Gastrocnemius medialis (tissue), 4 donors: Measurements from ENCODE around the gene SWAP70.
"Not testable (repeated sequence)": the region's sequence is repeated elsewhere in the genome, so short reads cannot be mapped to it uniquely, and the experiment has no call there.

Source experiments
- POLR2A ChIP-seq, 2 donors: fragments of 450-650 bp; IDR thresholded peaks; one replicate each; pipeline ENCODE4 v1.6.1; 2017; ENCODE audit warnings: antibody characterized with exemption in 2 of 2, mild to moderate bottlenecking in 2 of 2, moderate library complexity in 2 of 2
- TF ChIP-seq, protein P1 (sequence below), 5 experiments: fragments of 450-650 bp in 3 of 5; fragments of 200-600 bp in 2 of 5; sonication (generic) in 2 of 5; IDR thresholded peaks in 4 of 5; conservative IDR thresholded peaks in 1 of 5; 1 replicate in 4 of 5; 2 replicates in 1 of 5; pipeline ENCODE4 v1.5.1; 2016 to 2019; ENCODE audit warnings: antibody characterized with exemption in 5 of 5, mild to moderate bottlenecking in 3 of 5, moderate library complexity in 3 of 5

DNA sequence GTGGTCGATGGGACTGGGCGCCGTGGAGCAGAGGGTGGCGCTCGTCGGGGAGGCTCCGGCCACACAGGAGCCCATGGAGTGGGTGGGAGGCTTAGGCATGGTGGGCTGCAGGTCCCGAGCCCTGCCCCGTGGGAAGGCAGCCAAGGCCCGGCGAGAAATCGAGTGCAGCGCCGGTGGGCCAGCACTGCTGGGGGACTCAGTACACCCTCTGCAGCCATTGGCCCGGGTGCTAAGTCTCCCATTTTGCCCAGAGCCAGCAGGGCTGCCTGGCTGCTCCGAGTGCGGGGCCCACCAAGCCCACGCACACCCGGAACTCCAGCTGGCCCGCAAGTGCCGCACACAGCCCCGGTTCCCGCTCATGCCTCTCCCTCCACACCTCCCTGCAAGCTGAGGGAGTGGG is 40.8 kb upstream of the SWAP70 start:
- TF ChIP-seq, protein P1, sequence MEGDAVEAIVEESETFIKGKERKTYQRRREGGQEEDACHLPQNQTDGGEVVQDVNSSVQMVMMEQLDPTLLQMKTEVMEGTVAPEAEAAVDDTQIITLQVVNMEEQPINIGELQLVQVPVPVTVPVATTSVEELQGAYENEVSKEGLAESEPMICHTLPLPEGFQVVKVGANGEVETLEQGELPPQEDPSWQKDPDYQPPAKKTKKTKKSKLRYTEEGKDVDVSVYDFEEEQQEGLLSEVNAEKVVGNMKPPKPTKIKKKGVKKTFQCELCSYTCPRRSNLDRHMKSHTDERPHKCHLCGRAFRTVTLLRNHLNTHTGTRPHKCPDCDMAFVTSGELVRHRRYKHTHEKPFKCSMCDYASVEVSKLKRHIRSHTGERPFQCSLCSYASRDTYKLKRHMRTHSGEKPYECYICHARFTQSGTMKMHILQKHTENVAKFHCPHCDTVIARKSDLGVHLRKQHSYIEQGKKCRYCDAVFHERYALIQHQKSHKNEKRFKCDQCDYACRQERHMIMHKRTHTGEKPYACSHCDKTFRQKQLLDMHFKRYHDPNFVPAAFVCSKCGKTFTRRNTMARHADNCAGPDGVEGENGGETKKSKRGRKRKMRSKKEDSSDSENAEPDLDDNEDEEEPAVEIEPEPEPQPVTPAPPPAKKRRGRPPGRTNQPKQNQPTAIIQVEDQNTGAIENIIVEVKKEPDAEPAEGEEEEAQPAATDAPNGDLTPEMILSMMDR (IDR thresholded peaks at IDR 0.05 in 4 of 5, conservative IDR thresholded peaks at IDR 0.05 in 1 of 5): not testable (repeated sequence)
- not testable (repeated sequence) for TF ChIP-seq POLR2A (IDR thresholded peaks at IDR 0.05)
